ENCODE results near the gene GPR132. TPM values are rescaled to one million over a fixed set of nuclear protein-coding genes. Genes with fewer than 3 reads are reported as not detected.

GPR132 gene
- total and polyA plus RNA-seq, 9 of the 15 experiments (the other 6 are each of a cell fraction or from before 2014, with no cell fraction given): 0.01 to 1.1 (median 0.25) TPM; not detected in 1

DNA sequence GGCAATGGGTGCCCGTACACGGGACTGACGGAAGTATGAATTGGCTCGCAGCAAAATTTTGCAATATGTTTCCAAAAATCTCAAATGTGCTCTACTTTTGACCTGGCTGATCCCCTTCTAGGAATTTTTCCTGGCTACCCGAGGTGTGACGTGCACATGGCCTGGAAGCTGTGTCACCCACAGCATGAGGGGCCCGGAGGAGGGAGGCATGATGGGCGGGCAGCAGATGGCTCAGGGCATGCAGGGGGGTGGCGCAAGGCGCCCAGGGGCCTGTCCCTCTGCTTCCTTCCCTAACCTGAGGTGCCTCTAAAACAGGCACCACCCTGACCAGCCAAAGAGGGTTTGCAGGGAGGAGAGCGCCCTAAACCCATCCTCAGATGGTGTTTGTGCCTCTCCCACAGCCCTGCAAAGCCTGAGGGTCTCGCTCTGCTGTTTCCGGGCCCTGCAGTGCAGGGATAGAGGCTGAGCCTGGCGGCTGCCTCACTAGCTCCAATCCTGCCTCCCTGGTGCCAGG is 6.7 kb downstream of the GPR132 start:
- FAIRE-seq: no peak
- intact Hi-C loops (cut with micrococcal nuclease): no loop called here
- no peak overlapping the region for H3K27ac ChIP-seq (ENCODE audit: extremely low read depth, low read depth, low read length)

DNA sequence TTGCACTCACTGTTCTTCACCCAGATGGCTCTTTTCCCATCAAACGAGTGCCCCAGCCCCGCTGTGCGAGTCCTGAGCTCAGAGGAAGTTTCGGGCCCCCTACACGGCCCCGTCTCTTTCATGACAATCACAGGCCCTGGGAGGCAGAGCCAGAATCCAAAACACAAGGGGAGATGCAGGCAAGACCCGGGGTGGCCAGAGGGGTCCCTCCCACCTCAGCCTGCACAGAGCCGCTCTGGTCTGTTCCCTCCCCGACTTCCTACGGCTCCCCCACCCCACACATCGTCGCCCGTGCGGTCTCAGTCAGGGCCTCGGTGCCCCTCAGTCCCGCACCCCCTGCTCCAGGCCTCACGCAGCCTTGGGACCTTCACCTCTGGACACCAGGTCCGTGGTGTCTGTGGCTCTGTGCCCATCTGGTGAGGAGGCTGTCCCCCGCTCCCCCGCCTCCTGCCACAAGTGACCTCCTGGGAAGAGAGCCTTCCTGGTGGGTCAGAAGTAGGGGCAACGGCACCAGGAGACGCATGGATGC is 8.9 kb downstream of the GPR132 start:
- H3K36me3 ChIP-seq (ENCODE audit: control insufficient read depth, insufficient read depth, low read length): no peaks in the 10 kb centered on the region
- no peaks in the 10 kb centered on the region for H3K9me3 ChIP-seq (replicated peaks; ENCODE audit: control insufficient read depth, insufficient read depth, low read depth, low read length)
- H4K20me1 ChIP-seq (replicated peaks; ENCODE audit: control insufficient read depth, insufficient read depth, low read length): no peaks in the 10 kb centered on the region; the same call in 1 of the 2 replicates
- ATAC-seq (no peak), DNase-seq (ENCODE audit: extremely low read depth in 1 of 4, low spot score in 3 of 4) (no peak), FAIRE-seq (no peak)
- peaks cover 3 to 30% of the 10 kb centered on the region in 2 experiments; a peak in 3 of 5 replicates for H3K27me3 ChIP-seq (ENCODE audit: control insufficient read depth in 2 of 2, insufficient read depth in 2 of 2, low read length in 2 of 2)
- intact Hi-C loops (cut with micrococcal nuclease) (no loop called here), in situ Hi-C loops (cut with MboI) (no loop called here)
- H3K79me2 ChIP-seq (ENCODE audit: control insufficient read depth, insufficient read depth, low read length): no peaks in the 10 kb centered on the region
- no peak overlapping the region for H2AFZ ChIP-seq (ENCODE audit: low read depth, low read length)
- H3K4me1 ChIP-seq (replicated peaks in 1 of 2; ENCODE audit: control insufficient read depth in 2 of 2, insufficient read depth in 2 of 2, low read length in 2 of 2): peaks cover 0 to 31% of the 10 kb centered on the region in 2 experiments; a peak in 3 of 5 replicates
- ChIA-PET CTCF (ENCODE audit: low intra/inter-chr PET ratio) (interaction anchor here (0.7 kb wide), 1 partner anchor 10 kb away, joined by 4 read pairs; no protein-coding TSS in a partner anchor), POLR2A (interaction anchor here (1.3 kb wide), 1 partner anchor 10 kb away, joined by 4 read pairs; no protein-coding TSS in a partner anchor)
- WGBS (ENCODE audit: insufficient coverage, low coverage, missing lambda C conversion rate): no CpG with 5 or more reads among the region's 22 CpGs
- no peak overlapping the region; a peak in 1 of 4 replicates for H3K9ac ChIP-seq (ENCODE audit: insufficient read depth in 1 of 2, low read depth in 2 of 2, low read length in 2 of 2)
- no TSS peak for BruUV-seq (replicated peaks)
- no peak overlapping the region for H3K4me2 ChIP-seq (ENCODE audit: insufficient read depth, low read length)
- no peaks in the 10 kb centered on the region for H3K9me1 ChIP-seq (ENCODE audit: control insufficient read depth, insufficient read depth, low read length)
- H3K27ac ChIP-seq (ENCODE audit: extremely low read depth, low read depth, low read length): no peak overlapping the region
- no peak overlapping the region for H3K4me3 ChIP-seq
- TF ChIP-seq MTF1 (CRISPR knock-in tag; IDR thresholded peaks at IDR 0.05; ENCODE audit: borderline replicate concordance) (no peak), E2F3 (CRISPR knock-in tag; IDR thresholded peaks at IDR 0.05) (no peak), NEUROD1 (IDR thresholded peaks at IDR 0.05; ENCODE audit: borderline replicate concordance, low read depth, low read length, partially characterized antibody) (no peak), DIDO1 (tag; IDR thresholded peaks at IDR 0.05; ENCODE audit: low read depth) (no peak), IFI16 (CRISPR knock-in tag; IDR thresholded peaks at IDR 0.05) (no peak)

More for the DNA sequence above, 6.7 kb downstream of the GPR132 start:
- Histone ChIP-seq H3K4me3 (no peak overlapping the region), H3K79me2 (ENCODE audit: control insufficient read depth, insufficient read depth, low read length) (no peaks in the 10 kb centered on the region), H3K4me1 (replicated peaks in 1 of 2; ENCODE audit: control insufficient read depth in 2 of 2, insufficient read depth in 2 of 2, low read length in 2 of 2) (peaks cover 0 to 37% of the 10 kb centered on the region in 2 experiments; a peak in 3 of 5 replicates), H3K9me1 (ENCODE audit: control insufficient read depth, insufficient read depth, low read length) (no peaks in the 10 kb centered on the region), H4K20me1 (replicated peaks; ENCODE audit: control insufficient read depth, insufficient read depth, low read length) (no peaks in the 10 kb centered on the region; the same call in 1 of the 2 replicates), H3K9ac (ENCODE audit: insufficient read depth in 1 of 2, low read depth in 2 of 2, low read length in 2 of 2) (no peak overlapping the region), H3K27me3 (ENCODE audit: control insufficient read depth in 2 of 2, insufficient read depth in 2 of 2, low read length in 2 of 2) (peaks cover 3 to 24% of the 10 kb centered on the region in 2 experiments; a peak in 3 of 5 replicates), H2AFZ (ENCODE audit: low read depth, low read length) (no peak overlapping the region), H3K36me3 (ENCODE audit: control insufficient read depth, insufficient read depth, low read length) (no peaks in the 10 kb centered on the region), H3K4me2 (ENCODE audit: insufficient read depth, low read length) (no peak overlapping the region), H3K9me3 (replicated peaks; ENCODE audit: control insufficient read depth, insufficient read depth, low read depth, low read length) (no peaks in the 10 kb centered on the region)
- in situ Hi-C loops (cut with MboI): no loop called here
- BruUV-seq (replicated peaks): no TSS peak
- no peak for ATAC-seq
- WGBS (ENCODE audit: insufficient coverage, low coverage, missing lambda C conversion rate): 36% methylated on average over 11 of the region's 14 CpGs
- POLR2A ChIA-PET: interaction anchor here (0.9 to 1.0 kb wide), 2 partner anchors 13 kb away, joined by 3 read pairs; no protein-coding TSS in a partner anchor
- TF ChIP-seq EP300 (IDR thresholded peaks at IDR 0.05; ENCODE audit: low read length) (no peak), ILF3 (IDR thresholded peaks at IDR 0.05; ENCODE audit: borderline replicate concordance) (no peak), ETV6 (IDR thresholded peaks at IDR 0.05; ENCODE audit: borderline replicate concordance in 1 of 2, low read depth in 2 of 2, low read length in 1 of 2) (no peak), ETV6 (CRISPR knock-in tag; IDR thresholded peaks at IDR 0.05; ENCODE audit: borderline replicate concordance) (no peak), SNRNP70 (optimal IDR thresholded peaks at IDR 0.05; ENCODE audit: low read depth, low read length) (no peak)
- CTCF ChIA-PET (ENCODE audit: low intra/inter-chr PET ratio): interaction anchor here (0.6 kb wide), 1 partner anchor 144 kb away, joined by 3 read pairs; no protein-coding TSS in a partner anchor
- no peak for DNase-seq (ENCODE audit: extremely low read depth in 1 of 4, low spot score in 3 of 4)

Measured in K562 (cell line).